NCI-H2081 (cell line): ENCODE measurements around the gene SMCR8.
"Not testable (repeated sequence)": the region's sequence is repeated elsewhere in the genome, so short reads cannot be mapped to it uniquely, and the experiment has no call there.

Experiments used
- DNase-seq, 2 experiments: peaks; one replicate each; lab custom pipeline; 2025; lab: John Stamatoyannopoulos, UW

SMCR8 gene, protein sequence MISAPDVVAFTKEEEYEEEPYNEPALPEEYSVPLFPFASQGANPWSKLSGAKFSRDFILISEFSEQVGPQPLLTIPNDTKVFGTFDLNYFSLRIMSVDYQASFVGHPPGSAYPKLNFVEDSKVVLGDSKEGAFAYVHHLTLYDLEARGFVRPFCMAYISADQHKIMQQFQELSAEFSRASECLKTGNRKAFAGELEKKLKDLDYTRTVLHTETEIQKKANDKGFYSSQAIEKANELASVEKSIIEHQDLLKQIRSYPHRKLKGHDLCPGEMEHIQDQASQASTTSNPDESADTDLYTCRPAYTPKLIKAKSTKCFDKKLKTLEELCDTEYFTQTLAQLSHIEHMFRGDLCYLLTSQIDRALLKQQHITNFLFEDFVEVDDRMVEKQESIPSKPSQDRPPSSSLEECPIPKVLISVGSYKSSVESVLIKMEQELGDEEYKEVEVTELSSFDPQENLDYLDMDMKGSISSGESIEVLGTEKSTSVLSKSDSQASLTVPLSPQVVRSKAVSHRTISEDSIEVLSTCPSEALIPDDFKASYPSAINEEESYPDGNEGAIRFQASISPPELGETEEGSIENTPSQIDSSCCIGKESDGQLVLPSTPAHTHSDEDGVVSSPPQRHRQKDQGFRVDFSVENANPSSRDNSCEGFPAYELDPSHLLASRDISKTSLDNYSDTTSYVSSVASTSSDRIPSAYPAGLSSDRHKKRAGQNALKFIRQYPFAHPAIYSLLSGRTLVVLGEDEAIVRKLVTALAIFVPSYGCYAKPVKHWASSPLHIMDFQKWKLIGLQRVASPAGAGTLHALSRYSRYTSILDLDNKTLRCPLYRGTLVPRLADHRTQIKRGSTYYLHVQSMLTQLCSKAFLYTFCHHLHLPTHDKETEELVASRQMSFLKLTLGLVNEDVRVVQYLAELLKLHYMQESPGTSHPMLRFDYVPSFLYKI

DNA sequence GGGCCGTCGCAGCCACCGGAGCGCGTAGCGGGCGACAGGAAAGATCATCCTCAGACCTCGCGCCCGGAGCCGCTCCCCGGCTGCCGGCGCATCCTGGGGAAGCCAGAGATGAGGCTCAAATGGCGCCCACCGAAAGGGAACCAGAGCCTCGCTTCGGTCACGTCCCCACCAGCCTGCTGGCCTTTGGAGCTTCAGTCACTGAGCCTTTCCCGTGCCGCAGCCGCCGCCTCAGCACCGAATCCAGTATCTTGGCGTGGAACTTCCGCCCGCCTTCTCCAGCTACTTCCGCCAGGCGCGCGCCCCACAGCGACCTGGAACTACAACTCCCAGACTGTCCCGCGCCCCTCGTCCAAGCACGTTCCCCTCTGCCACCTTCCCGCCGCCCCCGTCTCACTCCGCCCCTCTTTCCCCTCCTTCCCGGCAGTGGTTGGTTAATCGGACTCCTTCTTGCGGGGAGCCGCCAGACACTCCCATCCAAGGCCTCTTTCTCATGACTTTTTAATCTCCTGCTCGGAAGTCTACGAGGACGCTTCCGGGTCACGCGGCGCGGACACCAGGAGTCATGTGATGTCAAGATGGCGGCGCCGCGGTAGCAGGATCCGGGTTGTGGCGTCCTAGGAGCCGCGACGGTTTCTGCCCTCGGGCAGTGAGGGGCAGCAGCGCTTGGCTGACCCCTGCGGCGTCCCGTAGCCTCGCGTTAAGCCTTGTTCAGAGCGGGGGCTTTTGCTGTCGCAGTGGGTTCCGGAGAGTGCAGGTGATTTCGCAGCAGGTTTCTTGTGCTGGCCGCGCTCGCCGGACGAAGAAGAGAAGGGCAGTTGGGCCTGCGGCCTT lies at the start of gene SMCR8, which contains the start of gene TOP3A:
Gene SMCR8 (plus strand): TSS at position 563 of the 831 bp plus-strand sequence. CDS start 497 bp downstream, outside the sequence.
Gene TOP3A (minus strand): TSS at position 264 of the 831 bp plus-strand sequence. CDS start 216 bp downstream, at position 48.
- DNase-seq = peak; percentile 82 to 94

DNA sequence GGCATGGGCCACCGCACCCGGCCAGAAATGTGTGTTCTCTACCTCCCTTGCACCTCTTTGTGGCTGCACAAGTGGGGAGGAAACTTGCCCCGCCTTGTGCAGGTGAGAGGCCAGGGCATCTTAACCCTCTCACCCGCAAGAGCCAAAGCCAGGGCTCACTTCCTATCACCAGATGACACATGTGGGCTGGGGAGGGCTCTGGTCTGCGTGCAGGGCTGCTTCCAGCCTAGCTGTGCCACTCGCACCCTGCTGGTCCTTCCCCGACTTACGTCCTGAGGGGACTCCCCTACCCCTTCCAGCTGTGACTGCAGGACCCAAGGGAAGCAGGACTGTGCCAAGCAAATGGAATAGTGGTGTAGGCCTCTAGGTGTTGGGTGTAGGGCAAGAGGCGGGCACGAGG lies 47.7 kb upstream of the SMCR8 start:
- DNase-seq = no peak

DNA sequence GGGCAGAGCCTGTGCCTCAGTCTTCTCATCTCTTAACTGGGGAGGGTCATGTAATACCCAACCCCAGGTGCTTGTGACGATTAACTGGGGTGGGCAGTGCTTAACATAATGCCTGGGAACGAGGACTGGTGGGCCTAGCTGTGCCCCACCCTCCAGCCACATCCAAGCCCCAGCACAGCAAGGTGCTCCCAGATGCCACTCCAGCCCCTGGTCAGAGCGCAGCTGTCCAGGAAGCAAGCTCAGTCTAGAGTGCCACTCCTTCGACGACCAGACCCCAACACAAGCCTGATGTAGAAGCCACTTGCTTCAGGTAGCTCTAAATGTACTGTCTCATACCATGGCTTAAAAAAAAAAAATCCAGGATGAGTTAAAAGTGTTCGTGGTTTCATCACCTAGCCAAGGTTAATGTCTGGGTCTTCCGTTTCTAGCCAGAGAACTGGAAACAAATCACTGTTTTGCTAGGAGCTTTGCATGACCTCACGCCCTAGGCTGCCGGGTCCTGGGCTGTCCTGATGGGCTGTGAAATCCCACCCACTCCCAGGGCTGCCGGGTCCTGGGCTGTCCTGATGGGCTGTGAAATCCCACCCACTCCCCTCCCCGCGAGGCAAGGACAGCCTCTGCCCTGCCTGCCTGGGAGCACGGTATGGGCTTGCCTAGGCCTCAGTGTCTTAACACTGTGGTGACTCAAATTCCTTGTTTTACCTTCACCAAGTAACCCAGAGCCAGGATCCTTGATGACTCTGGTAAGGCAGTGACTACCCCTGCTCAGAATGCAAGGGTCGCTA lies 47.0 kb upstream of the SMCR8 start:
- DNase-seq = no peak

DNA sequence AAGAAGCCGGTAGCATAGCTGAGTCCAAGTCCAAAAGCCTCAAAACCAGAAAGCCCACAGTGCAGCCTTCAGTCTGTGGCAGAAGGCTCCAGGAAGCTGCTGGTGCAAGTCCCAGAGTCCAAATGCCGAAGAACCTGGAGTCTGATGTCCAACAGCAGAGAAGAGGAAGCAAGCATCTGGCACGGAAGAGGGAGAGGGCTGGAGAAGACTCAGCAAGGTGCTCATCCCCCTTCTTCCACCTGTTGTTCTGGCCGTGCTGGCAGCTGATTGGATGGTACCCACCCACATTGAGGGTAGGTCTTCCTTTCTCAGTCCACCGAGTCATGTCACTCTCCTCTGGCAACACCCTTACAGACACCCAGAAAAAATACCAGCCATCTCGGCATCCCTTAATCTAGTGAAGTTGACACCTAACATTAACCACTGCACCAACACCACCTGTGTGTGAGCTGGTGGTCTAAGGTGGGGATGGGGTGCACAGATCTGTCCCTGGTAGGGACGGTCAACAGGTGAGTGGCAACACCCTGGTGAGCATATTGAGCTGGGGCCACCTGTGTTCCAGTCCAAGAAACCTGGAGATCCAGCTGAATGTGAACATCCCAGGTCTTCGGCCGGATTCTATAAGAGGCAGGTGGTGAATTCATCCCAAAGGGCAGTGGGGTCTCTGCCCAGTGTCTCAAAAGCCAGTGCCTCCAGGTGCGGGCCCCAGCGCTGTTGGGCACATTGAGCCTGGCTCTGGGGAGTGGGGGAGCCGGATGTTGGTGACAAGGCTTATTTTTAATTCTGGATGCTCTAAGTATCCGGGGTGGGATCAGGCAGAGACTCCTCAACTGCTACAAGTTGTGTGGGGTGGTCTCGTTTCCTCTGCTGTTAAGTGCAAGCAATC lies 44.8 kb upstream of the SMCR8 start:
- DNase-seq = no peak

DNA sequence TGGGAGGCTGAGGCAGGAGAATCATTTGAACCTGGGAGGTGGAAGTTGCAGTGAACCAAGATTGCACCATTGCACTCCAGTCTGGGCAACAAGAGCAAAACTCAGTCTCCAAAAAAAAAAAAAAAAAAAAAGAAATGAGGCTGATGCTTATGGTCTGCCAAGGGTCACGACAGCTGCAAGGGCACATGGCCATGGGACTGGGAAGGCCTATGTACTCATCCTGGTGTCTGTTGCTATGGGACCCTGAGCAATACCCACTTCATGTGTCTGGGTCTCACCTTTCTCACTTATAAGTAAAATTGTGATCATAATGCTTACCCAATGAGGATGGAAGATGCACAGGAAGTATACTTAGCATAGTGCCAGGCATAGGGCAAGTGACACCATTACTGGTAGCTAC lies 38.0 kb upstream of the SMCR8 start:
- no peak for DNase-seq

DNA sequence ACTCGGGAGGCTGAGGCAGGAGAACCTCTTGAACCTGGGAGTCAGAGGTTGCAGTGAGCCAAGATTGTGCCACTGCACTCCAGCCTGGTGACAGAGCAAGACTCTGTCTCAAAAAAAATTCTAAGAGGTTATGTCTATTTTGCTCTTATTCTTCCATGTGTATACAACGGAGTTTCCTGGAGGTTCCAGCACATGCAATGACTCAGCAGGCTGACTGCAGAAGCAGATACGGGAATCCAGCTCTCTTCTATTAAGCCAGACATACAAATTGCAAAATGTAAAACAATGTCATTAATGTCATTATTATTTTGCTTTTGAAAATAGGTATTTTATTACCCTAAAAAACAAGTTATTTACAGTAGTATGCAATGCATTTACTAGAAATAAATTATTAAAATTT lies 36.2 kb upstream of the SMCR8 start:
- DNase-seq = no peak

DNA sequence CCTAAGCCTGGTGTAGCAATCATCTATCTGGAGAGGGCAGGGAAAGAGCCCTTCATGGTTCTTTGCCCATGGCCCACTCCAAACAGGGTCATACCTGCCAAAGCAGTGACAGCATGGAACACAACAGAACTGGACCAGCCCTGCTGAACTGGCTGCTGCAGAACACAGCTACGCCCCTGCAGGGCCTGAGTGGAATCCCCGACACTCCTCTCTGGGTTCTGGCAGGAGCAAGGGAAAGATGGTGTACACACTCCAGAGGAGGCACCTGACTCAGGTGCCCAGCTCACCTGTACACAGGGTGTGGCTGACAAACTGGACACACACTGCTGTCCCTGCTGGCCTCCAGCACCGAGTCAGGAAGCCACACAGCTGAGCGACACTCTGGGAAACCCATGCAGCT lies 34.8 kb upstream of the SMCR8 start:
- DNase-seq = no peak

DNA sequence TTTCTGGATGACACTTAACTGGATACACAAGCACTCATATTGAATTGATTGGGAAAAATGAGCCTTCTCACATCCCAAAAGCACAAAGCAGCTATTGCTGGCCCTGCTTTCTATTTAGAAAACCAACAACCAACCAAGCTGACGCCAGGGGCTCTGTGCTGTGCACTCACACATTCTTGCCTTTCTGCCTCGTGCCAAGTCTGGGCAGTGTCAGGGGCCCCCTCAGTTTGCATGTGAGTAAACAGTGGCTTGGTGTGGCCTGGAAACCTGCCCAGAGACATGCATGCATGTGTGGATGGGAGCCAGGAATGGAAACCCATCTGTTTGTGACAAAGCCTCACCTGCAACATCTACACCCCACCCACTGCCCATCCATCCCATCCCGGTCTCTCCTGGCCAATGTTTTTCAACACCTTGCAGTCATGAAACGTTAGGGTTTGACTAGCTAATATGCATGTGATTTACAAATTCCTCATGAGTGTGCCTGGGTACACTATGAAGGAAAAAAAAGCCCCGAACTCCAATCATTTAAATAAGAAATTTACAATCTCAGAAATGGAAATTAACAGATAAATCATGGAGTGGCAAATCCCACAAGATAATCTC lies 34.2 kb upstream of the SMCR8 start:
- DNase-seq = peak in 1 of 2 experiments; percentile 66

DNA sequence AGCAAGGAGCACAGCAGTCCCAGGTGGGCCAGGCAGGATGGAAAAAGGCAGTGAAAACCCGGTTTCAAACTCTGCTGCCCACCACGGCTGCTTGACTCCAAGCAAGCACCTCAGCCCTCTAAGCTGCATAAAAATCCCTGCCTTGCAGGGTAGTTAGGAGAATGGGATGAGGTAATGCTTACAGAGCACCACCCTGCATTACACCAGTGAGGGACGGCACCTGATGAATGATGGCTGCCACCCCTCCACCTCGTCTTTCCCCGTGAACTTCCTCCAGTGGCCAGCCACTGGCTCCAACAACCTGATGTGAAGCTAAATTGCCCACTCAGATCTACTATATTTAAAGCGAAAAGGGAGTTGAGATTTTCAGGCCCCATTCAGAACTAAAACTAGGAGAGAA lies 33.3 kb upstream of the SMCR8 start:
- no peak for DNase-seq

DNA sequence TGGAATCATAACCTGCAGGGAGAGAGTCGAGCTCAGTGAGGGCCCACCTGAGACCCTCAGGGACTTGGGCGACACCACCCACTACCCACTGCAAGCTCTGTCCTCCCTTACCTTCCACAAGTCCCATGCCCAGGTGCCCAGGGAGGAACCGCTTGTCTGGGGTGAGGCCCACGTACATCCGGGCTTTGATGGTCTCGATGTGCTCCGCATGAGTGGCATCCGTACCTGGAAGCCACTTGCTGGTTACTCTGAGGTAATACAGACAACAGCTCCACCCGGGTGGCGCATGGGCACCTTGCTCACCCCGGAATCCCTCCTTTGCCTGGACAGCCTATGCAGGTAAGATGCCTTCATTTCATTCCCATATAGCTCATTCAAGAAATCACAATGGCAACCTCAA lies 29.8 kb upstream of the SMCR8 start:
- no peak for DNase-seq

DNA sequence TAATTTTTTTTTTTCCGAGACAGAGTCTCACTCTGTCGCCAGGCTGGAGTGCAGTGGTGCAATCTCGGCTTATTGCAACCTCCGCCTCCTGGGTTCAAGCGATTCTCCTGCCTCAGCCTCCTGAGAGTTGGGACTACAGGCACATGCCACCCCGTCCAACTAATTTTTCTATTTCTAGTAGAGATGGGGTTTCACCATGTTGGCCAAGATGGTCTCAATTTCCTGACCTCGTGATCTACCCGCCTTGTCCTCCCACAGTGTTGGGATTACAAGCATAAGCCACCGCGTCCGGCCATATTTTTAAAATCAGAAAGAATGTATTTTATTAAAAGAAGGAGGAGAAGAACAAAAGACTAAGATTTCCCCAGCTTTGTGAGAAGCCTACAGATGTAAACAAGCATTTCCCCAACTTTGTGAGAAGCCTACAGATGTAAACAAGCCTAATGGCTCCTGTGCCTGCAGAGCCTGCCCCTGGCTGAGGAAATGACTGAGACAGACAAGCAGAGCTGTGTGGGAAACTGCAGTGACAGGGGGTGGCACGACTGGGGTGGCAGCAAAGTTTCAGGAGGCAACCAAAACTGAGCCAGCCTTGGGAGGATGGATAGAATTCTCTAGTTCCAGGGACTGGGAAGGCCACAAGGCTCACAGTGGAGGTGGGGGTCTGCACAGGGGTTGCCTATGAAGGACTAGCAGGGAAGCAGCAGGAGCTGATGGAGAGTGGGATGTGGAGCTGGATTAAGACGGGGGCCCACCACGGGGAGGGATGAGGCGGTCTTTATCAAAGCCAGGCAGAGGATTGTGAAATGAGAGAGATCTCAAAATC lies 23.2 kb upstream of the SMCR8 start:
- no peak for DNase-seq

DNA sequence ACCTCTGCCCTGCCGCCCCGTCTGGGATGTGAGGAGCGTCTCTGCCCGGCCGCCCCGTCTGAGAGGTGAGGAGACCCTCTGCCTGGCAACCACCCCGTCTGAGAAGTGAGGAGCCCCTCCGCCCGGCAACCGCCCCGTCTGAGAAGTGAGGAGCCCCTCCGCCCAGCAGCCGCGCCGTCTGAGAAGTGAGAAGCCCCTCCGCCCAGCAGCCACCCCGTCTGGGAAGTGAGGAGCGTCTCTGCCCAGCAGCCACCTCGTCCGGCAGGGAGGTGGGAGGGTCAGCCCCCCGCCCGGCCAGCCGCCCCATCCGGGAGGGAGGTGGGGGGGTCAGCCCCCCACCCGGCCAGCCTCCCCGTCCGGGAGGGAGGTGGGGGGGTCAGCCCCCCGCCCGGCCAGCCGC lies 17.0 kb upstream of the SMCR8 start:
- not testable (repeated sequence) for DNase-seq

DNA sequence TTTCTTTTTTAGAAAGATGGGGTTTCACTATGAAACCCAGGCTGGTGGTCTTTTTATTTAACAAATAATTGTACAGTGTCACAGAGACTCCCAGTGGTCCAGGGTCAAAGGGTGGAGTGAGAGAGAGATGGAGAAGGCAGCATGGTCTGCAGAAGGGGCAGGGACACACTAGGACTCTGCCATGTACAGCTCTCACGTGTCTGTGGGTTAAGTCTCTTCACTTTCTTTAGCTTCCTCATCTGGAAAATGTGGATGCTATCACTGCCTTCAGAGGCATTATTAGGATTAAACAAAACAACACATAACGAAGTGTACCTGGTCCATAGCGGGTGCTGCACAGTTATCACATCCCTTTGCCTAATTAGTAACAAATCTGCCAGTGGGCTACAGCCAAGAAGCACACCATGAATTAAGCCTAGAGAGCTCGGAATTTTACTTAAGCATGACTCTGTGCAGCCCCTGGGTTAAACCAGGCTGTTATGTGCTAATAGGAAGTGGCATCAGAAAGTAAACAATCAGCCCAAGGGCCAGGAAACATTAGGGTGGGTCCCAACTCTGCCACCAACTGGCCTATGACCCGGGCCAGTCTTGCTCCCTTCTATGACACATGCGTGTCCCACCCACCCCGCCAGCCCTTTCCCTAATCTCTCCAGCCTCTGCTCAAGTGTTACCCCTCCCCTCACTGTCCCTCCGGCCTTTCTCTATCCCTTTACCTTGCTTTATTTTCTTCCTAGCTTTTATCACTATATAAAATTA lies 14.2 kb upstream of the SMCR8 start:
- DNase-seq = no peak

DNA sequence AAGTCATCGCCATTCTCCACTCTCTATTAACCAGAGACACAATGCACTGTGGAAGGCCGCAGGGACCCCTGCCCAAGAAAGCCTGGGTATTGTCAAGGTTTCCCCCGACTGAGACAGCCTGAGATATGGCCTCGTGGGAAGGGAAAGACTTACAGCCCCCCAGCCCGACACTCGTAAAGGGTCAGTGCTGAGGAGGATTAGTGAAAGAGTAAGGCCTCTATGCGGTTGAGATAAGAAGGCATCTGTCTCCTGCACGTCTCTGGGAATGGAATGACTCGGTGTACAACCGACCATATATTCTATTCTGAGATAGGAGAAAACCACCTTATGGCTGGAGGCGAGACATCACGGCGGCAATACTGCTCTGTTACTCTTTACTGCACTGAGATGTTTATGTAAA lies 11.9 kb upstream of the SMCR8 start:
- not testable (repeated sequence) for DNase-seq

DNA sequence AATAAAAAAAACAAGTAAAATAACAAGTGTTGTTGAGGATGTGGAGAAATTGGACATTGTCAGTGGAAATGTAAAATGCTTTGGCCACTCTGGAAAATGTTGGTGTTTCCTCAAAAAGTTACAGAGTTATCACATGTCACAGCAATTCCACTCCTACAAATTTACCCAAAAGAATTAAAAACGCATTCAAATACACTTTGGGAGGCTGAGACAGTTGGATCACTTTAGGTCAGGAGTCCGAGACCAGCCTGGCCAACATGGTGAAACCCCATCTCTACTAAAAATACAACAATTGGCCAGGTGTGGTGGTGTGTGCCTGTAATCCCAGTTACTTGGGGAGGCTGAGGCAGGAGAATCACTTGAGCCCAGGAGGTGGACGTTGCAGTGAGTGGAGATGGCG lies 5.9 kb upstream of the SMCR8 start:
- no peak for DNase-seq

DNA sequence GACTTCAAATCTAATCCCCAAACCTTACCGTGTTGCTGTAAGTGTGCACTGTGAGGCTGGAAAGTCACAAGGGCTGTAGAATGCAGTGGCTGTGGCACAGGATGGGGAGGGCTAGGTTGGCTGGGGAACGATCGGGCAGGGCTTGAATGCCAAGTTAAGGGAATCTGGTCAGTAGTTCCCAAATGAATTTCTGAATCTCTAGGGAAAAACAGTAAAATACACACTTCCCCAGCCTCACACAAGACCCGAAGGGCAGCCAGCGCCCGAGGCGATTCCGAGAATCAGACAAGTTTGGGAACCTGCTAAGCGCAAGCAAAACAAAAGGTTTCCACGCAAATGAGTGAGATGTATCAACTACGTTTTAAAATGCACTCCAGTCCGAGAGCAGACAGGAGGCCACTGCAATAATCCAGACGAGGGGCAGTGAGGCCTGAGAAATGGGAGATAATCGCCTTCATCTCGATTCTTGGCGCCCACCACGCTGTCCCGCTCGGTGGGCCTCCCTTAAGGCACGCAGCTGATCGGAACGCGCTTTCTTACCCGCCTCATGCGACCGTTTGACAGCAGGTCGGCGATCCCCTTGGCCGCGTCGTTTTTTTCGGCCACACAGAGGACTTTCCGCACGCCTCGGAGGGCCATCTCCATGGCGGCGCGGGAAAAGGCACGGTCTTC lies 898 bp upstream of the SMCR8 start:
- no peak for DNase-seq

DNA sequence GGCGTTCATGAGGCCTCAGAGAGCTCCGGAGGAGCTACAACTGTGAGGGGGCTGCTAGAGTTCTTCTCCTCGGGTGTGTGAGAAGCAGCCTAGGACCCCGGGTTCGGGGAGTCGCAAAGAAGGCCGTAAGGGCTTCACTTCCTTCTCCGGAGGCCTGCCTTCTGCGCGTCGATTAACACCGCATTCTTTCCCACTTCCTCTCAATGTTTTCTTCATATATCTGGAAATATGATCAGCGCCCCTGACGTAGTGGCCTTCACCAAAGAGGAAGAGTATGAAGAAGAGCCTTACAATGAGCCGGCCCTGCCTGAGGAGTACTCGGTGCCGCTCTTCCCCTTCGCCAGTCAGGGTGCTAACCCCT lies 449 bp downstream of the SMCR8 start:
- DNase-seq = no peak

DNA sequence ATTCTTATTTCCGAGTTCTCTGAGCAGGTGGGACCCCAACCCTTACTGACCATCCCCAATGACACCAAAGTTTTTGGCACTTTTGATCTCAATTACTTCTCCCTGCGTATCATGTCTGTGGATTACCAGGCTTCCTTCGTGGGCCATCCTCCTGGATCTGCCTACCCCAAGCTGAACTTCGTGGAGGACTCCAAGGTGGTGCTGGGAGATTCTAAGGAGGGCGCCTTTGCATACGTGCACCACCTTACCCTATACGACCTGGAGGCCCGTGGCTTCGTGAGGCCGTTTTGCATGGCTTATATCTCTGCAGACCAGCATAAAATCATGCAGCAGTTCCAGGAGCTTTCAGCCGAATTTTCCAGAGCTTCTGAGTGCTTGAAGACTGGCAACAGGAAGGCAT lies 868 bp downstream of the SMCR8 start:
- DNase-seq = no peak
